Breast epithelium (tissue), 4 donors: Measurements from ENCODE around the gene NPB. TPM values are rescaled to one million over a fixed set of nuclear protein-coding genes. Genes with fewer than 3 reads are reported as not detected.
A peak's percentile ranks its signal among the peaks of the same experiment; 100 is the strongest.

ENCODE experiments used
- DNase-seq, 2 donors: peaks; one replicate each; pipeline ENCODE4 v3.0.0-alpha.2; 2019; ENCODE audit warnings: low spot score in 2 of 2
- H3K27ac ChIP-seq, 2 donors: fragments of 200-600 bp; sonication (generic) in 1 of 2; one replicate each; pipeline ENCODE4 v1.5.1; 2016 to 2019; ENCODE audit warnings: mild to moderate bottlenecking in 1 of 2
- H3K27me3 ChIP-seq, 2 donors: fragments of 200-600 bp; sonication (generic) in 1 of 2; one replicate each; pipeline versions ENCODE4 v1.5.1 to v1.6.0; 2017 to 2019; ENCODE audit warnings: control low read depth in 1 of 2, mild to moderate bottlenecking in 1 of 2
- H3K36me3 ChIP-seq: fragments of 200-600 bp; one replicate; pipeline ENCODE4 v1.5.1; 2019
- H3K4me1 ChIP-seq, 2 donors: fragments of 200-600 bp; sonication (generic); one replicate each; pipeline ENCODE4 v1.5.1; 2016 to 2019; ENCODE audit warnings: control low read depth in 1 of 2
- H3K4me3 ChIP-seq, 3 donors: fragments of 200-600 bp; sonication (generic); 1 replicate in 2 of 3; 2 replicates in 1 of 3; pipeline ENCODE4 v1.5.1; 2016 to 2019; ENCODE audit warnings: mild to moderate bottlenecking in 3 of 3, moderate library complexity in 2 of 3
- H3K9me3 ChIP-seq, 2 donors: fragments of 200-600 bp; sonication (generic) in 1 of 2; one replicate each; pipeline ENCODE4 v1.5.1; 2016 to 2019; ENCODE audit warnings: control low read depth in 1 of 2
- POLR2A ChIP-seq: fragments of 450-650 bp; IDR thresholded peaks from one replicate; pipeline ENCODE4 v1.6.1; 2016; ENCODE audit warnings: antibody characterized with exemption, mild to moderate bottlenecking, moderate library complexity
- POLR2AphosphoS5 ChIP-seq, 3 donors: sonication (generic); formaldehyde crosslinking; IDR thresholded peaks; one replicate each; pipeline ENCODE4 v1.6.1; 2017; ENCODE audit warnings: antibody characterized with exemption in 3 of 3
- intact Hi-C: fragments of 100-400 bp; cut with DNase I; formaldehyde crosslinking; loops from one replicate; pipeline ENCODE4 v1.15.1; 2023; ENCODE audit warnings: low total_unique reads
- total RNA-seq, 3 donors: library from RNA; depleted of rRNA; stranded (reverse); fragments of >200 nt; gene quantifications; one replicate each; pipeline ENCODE4 v1.1.0, GENCODE V29; 2016
- TF ChIP-seq, protein P1 (sequence below), 3 donors: fragments of 450-650 bp; IDR thresholded peaks; one replicate each; pipeline ENCODE4 v1.5.1; 2016 to 2017; ENCODE audit warnings: antibody characterized with exemption in 3 of 3, mild to moderate bottlenecking in 3 of 3, moderate library complexity in 3 of 3

Gene NPB
- total RNA-seq, 3 donors from 2014 or later = 2.0 TPM; not detected in 2

DNA sequence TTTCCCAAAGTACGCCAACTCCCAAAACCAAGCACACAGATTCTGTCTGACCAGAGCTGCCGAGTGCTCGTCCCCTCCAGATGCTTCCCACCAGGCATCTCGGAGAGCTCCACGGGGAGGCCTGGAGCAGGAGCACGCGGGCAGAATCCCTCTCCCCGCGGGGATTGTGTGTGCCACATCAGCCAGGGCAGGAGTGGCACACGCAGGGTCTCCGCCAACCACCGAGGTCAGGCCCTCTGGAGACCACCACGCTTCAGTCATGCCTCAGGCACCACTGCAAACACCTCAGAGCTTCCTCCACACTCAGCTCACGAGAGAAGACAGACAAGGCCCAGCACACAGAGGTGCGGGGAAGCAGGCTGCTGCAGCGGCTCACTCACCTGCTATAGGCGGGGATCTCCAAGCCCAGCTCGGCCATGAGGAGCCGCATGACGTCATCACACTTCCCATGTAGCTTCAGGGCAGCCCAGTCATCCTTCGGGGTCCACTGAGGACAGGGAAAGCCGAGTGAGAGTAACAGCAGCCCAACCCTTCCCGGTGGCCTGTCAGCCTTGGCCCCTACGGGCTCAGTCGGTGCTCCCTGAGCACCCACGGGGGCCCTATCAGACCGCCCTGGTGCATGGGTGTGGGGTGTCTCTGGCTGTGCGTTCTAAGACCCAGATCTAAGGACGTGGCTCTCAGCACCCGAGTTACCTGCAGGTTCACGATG lies 11.5 kb downstream of the NPB start:
- no peaks in the 10 kb centered on the region for H3K27me3 ChIP-seq
- H3K27ac ChIP-seq = no peak overlapping the region
- no peak overlapping the region for H3K4me3 ChIP-seq
- H3K4me1 ChIP-seq = peaks cover 6 to 18% of the 10 kb centered on the region in 2 donors
- no peak for DNase-seq
- TF ChIP-seq POLR2AphosphoS5 (IDR thresholded peaks at IDR 0.05) = no peak
- TF ChIP-seq POLR2A = no peak
- TF ChIP-seq, protein P1, sequence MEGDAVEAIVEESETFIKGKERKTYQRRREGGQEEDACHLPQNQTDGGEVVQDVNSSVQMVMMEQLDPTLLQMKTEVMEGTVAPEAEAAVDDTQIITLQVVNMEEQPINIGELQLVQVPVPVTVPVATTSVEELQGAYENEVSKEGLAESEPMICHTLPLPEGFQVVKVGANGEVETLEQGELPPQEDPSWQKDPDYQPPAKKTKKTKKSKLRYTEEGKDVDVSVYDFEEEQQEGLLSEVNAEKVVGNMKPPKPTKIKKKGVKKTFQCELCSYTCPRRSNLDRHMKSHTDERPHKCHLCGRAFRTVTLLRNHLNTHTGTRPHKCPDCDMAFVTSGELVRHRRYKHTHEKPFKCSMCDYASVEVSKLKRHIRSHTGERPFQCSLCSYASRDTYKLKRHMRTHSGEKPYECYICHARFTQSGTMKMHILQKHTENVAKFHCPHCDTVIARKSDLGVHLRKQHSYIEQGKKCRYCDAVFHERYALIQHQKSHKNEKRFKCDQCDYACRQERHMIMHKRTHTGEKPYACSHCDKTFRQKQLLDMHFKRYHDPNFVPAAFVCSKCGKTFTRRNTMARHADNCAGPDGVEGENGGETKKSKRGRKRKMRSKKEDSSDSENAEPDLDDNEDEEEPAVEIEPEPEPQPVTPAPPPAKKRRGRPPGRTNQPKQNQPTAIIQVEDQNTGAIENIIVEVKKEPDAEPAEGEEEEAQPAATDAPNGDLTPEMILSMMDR (IDR thresholded peaks at IDR 0.05) = no peak
- H3K9me3 ChIP-seq = no peaks in the 10 kb centered on the region
- no peaks in the 10 kb centered on the region for H3K36me3 ChIP-seq
- intact Hi-C loops = no loop called here

DNA sequence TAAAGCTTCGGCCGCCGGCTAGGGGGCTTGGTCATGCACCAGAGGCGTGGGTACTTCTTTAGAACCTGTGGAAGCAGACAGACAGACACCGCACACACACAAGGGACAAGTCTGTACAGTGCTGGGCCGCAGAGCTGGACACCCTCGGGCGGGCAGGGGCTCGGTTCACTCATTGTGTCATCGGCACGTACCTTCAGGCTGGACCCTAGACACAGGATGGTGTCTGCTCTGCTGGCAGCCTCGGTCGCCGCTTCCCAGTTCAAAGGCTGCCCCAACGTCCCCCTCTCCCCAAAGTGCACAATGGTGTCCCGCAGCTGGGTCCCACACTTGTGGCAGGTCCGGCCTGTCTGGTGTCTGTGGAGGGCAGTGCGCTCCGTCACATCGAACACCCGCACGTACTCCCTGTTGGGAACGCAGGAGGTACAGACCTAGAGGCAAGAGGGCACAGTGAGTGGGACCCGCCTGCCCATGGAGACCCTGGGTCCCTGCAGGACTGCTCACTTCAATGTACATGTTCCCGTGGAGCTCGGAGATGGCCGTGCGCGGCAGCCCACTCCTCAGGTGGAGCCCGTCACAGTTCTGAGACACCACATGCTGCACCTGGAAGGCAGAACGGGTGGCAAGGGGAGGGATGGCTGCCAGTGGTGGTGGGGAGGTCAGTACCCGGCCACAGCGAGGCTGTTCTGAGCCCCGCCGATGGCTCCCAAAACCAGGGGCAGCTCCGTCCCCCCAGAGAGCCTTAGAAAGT lies 12.2 kb downstream of the NPB start:
- intact Hi-C loops = no loop called here
- TF ChIP-seq POLR2AphosphoS5 (IDR thresholded peaks at IDR 0.05) (no peak), POLR2A (no peak)
- TF ChIP-seq, protein P1 (IDR thresholded peaks at IDR 0.05) = no peak
- Histone ChIP-seq H3K27ac (no peak overlapping the region), H3K4me1 (peaks cover 6 to 18% of the 10 kb centered on the region in 2 donors), H3K27me3 (no peaks in the 10 kb centered on the region), H3K36me3 (no peaks in the 10 kb centered on the region), H3K9me3 (no peaks in the 10 kb centered on the region), H3K4me3 (no peak overlapping the region)
- no peak for DNase-seq

GRCh38 chr17:81915331-81915730 lies 13.3 kb downstream of the NPB start:
- TF ChIP-seq POLR2A = no peak
- no peak for TF ChIP-seq POLR2AphosphoS5 (IDR thresholded peaks at IDR 0.05)
- TF ChIP-seq, protein P1 (IDR thresholded peaks at IDR 0.05) = no peak
- no peak overlapping the region for H3K27ac ChIP-seq
- H3K4me3 ChIP-seq = no peak overlapping the region
- no peaks in the 10 kb centered on the region for H3K9me3 ChIP-seq
- H3K36me3 ChIP-seq = no peaks in the 10 kb centered on the region
- H3K27me3 ChIP-seq = no peaks in the 10 kb centered on the region
- no peak for DNase-seq
- intact Hi-C loops = no loop called here
- H3K4me1 ChIP-seq = peaks cover 6 to 13% of the 10 kb centered on the region in 2 donors

DNA sequence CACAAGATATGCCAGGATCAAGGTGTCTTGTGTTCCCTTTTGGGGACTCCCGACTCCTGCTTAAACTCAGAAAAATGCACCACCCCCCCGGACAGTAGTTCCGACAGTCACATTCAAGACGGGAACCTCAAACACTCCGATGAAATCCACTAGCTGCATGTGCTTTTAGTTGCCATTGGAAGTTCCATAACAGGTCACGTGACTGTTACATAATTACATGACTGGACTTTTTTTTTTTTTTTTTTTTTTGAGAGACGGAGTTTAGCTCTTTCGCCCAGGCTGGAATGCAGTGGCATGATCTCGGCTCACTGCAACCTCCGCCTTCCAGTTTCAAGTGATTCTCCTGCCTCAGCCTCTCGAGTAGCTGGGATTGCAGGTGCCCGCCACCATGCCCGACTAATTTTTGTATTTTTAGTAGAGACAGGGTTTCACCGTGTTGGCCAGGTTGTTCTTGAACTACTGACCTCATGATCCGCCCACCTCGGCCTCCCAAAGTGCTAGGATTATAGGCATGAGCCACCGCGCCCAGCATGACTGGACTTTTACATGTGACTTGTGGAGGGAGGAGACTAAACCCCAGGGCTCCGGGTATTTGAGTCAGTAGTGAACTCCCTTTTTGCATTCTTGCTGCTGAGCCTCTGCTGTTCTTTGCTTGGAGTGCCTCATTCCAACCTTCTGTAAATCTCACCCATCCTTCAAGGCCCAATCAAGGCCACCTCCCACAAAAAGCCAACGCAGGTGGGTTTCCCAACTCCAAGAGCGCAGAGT lies 14.4 kb downstream of the NPB start:
- intact Hi-C loops = no loop called here
- no peak overlapping the region for H3K27ac ChIP-seq

More for the DNA sequence above, 14.4 kb downstream of the NPB start:
- Histone ChIP-seq H3K27me3 (no peaks in the 10 kb centered on the region), H3K4me3 (peak overlapping the region in 2 of 3 donors; percentile 88 to 93), H3K9me3 (no peaks in the 10 kb centered on the region), H3K36me3 (no peaks in the 10 kb centered on the region), H3K4me1 (peaks cover 6 to 9% of the 10 kb centered on the region in 2 donors)
- no peak for DNase-seq
- TF ChIP-seq POLR2AphosphoS5 (IDR thresholded peaks at IDR 0.05) (no peak), POLR2A (no peak)
- TF ChIP-seq, protein P1 (IDR thresholded peaks at IDR 0.05) = no peak
